ENCODE data around the gene PLD4.
"Not testable (repeated sequence)": the region's sequence is repeated elsewhere in the genome, so short reads cannot be mapped to it uniquely, and the experiment has no call there.

PLD4 gene

DNA sequence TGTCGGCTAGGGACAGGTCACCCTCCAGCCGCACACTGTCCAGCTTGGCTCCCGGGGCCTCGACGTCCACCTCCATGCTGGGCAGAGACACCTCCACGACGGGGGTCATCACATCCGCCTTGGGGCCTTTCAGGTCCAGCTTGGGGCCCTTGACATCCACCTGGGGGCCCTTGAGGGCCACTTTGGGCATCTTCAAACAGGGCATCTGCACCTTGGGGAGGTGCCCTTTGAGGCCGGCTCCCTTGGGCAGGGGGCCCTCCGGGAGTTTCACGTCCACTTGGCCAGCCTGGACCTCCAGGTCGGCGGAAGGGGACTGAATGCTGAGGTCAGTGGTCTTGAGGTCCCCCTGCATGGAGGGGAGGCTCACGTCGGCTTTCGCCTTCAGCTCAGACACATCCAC lies 17.9 kb downstream of the PLD4 start:
- DNase-seq, result no peak

DNA sequence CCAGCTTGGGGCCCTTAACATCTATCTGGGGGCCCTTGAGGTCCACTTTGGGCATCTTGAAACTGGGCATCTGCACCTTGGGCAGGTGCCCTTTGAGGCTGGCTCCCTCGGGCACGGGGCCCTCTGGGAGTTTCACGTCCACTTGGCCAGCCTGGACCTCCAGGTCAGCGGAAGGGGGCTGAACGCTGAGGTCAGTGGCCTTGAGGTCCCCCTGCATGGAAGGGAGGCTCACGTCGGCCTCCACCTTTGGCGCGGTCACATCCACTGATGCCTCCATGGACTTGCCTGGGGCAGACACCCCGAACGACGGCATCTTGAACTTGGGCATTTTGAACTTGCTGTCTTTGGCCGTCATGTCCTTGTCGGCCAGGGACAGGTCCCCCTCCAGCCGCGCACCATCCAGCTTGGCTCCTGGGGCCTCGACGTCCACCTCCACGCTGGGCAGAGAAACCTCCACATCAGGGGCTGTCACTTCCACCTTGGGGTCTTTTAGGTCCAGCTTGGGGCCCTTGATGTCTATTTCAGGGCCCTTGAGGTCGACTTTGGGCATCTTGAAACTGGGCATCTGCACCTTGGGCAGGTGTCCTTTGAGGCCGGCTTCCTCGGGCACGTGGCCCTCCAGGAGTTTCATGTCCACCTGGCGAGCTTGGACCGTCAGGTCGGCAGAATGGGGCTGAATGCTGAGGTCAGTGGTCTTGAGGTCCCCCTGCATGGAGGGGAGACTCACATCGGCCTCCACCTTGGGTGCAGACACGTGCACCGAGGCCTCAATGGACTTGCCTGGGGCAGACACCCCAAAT lies 18.7 kb downstream of the PLD4 start:
- DNase-seq, result not testable (repeated sequence)

DNA sequence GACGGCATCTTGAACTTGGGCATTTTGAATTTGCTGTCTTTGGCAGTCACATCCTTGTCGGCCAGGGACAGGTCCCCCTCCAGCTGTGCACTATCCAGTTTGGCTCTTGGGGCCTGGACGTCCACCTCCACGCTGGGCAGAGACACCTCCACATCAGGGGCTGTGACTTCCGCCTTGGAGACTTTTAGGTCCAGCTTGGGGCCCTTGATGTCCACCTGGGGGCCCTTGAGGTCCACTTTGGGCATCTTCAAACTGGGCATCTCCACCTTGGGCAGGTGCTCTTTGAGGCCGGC lies 19.3 kb downstream of the PLD4 start:
- not testable (repeated sequence) for DNase-seq

DNA sequence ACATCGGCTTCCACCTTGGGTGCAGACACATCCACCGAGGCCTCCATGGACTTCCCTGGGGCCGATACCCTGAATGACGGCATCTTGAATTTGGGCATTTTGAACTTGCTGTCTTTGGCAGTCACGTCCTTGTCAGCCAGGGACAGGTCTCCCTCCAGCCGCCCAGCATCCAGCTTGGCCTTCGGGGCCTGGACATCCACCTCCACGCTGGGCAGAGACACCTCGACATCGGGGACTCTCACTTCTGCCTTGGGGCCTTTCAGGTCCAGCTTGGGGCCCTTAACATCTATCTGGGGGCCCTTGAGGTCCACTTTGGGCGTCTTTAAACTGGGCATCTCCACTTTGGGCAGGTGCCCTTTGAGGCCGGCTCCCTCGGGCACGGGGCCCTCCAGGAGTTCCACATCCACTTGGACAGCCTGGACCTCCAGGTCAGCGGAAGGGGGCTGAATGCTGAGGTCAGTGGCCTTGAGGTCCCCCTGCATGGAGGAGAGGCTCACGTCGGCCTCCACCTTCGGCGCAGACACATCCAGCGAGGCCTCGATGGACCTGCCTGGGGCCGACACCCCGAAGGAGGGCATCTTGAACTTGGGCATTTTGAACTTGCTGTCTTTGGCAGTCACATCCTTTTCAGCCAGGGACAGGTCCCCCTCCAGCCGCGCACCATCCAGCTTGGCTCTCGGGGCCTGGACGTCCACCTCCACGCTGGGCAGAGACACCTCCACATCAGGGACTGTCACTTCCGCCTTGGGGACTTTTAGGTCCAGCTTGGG lies 19.9 kb downstream of the PLD4 start:
- DNase-seq, result not testable (repeated sequence)

DNA sequence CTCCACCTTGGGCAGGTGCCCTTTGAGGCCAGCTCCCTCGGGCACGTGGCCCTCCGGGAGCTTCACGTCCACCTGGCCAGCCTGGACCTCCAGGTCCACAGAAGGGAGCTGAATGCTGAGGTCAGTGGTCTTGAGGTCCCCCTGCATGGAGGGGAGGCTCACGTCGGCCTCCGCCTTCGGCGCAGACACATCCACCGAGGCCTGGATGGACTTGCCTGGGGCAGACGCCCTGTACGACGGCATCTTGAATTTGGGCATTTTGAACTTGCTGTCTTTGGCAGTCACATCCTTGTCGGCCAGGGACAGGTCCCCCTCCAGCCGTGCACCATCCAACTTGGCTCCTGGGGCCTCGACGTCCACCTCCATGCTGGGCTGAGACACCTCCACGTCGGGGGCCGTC lies 20.6 kb downstream of the PLD4 start:
- DNase-seq, result not testable (repeated sequence)

DNA sequence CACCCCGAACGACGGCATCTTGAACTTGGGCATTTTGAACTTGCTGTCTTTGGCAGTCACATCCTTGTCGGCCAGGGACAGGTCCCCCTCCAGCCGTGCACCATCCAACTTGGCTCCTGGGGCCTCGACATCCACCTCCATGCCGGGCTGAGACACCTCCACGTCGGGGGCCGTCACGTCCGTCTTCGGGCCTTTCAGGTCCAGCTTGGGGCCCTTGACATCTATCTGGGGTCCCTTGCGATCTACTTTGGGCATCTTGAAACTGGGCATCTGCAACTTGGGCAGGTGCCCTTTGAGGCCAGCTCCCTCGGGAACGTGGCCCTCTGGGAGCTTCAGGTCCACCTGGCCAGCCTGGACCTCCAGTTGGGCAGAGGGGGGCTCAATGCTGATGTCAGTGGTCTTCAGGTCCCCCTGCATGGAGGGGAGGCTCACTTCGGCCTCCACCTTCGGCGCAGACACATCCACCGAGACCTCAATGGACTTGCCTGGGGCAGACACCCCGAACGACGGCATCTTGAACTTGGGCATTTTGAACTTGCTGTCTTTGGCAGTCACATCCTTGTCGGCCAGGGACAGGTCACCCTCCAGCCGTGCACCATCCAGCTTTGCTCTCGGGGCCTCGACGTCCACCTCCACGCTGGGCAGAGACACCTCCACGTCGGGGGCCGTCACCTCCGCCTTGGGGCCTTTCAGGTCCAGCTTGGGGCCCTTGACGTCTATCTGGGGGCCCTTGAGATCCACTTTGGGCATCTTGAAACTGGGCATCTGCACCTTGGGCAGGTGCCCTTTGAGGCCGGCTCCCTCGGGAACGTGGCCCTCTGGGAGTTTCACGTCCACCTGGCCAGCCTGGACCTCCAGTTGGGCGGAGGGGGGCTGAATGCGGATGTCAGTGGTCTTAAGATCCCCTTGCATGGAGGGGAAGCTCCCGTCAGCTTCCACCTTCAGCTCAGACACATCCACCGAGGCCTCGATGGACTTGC lies 21.6 kb downstream of the PLD4 start:
- not testable (repeated sequence) for DNase-seq

DNA sequence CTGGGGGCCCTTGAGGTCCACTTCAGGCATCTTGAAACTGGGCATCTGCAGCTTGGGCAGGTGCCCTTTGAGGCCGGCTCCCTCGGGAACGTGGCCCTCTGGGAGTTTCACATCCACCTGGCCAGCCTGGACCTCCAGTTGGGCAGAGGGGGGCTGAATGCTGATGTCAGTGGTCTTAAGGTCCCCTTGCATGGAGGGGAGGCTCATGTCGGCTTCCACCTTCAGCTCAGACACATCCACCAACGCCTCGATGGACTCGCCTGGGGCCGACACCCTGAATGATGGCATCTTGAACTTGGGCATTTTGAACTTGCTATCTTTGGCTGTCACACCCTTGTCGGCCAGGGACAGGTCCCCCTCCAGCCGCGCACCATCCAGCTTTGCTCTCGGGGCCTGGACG lies 22.5 kb downstream of the PLD4 start:
- not testable (repeated sequence) for DNase-seq

DNA sequence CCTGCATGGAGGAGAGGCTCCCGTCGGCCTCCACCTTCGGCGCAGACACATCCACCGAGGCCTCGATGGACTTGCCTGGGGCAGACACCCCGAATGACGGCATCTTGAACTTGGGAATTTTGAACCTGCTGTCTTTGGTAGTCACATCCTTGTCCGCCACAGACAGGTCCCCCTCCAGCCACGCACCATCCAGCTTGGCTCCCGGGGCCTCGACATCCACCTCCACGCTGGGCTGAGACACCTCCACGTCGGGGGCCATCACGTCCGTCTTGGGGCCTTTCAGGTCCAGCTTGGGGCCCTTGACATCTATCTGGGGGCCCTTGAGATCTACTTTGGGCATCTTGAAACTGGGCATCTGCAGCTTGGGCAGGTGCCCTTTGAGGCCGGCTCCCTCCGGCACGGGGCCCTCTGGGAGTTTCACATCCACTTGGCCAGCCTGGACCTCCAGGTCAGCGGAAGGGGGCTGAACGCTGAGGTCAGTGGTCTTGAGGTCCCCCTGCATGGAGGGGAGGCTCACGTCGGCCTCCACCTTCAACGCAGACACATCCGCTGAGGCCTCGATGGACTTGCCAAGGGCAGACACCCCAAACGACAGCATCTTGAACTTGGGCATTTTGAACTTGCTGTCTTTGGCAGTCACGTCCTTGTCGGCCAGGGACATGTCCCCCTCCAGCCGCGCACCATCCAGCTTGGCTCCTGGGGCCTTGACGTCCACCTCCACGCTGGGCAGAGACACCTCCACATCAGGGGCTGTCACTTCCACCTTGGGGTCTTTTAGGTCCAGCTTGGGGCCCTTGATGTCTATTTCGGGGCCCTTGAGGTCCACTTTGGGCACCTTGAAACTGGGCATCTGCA lies 23.4 kb downstream of the PLD4 start:
- not testable (repeated sequence) for DNase-seq

DNA sequence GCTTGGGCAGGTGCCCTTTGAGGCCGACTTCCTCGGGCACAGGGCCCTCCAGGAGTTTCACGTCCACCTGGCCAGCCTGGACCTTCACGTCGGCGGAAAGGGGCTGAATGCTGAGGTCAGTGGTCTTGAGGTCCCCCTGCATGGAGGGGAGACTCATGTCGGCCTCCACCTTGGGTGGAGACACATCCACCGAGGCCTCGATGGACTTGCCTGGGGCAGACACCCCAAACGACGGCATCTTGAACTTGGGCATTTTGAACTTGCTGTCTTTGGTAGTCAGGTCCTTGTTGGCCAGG lies 24.0 kb downstream of the PLD4 start:
- no peak for DNase-seq

DNA sequence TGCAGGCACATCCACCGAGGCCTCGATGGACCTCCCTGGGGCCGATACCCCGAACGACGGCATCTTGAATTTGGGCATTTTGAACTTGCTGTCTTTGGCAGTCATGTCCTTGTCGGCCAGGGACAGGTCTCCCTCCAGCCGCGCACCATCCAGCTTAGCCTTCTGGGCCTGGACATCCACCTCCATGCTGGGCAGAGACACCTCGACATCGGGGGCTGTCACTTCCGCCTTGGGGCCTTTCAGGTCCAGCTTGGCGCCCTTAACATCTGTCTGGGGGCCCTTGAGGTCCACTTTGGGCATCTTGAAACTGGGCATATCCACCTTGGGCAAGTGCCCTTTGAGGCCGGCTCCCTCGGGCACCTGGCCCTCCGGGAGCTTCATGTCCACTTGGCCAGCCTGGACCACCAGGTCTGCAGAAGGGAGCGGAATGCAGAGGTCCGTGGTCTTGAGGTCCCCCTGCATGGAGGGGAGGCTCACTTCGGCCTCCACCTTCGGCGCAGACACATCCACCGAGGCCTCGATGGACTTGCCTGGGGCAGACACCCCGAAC lies 24.8 kb downstream of the PLD4 start:
- not testable (repeated sequence) for DNase-seq

DNA sequence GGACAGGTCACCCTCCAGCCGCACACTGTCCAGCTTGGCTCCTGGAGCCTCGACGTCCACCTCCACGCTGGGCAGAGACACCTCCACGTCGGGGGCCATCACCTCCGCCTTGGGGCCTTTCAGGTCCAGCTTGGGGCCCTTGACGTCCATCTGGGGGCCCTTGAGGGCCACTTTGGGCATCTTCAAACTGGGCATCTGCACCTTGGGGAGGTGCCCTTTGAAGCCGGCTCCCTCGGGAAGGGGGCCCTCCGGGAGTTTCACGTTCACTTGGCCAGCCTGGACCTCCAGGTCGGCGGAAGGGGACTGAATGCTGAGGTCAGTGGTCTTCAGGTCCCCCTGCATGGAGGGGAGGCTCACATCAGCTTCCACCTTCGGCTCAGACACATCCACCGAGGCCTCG lies 25.3 kb downstream of the PLD4 start:
- DNase-seq, result no peak

DNA sequence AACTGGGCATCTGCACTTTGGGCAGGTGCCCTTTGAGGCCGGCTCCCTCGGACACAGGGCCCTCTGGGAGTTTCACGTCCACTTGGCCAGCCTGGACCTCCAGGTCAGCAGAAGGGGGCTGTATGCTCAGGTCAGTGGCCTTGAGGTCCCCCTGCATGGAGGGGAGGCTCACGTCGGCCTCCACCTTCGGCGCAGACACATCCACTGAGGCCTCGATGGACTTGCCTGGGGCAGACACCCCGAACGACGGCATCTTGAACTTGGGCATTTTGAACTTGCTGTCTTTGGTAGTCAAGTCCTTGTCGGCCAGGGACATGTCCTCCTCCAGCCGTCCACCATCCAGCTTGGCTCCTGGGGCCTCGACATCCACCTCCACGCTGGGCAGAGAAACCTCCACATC lies 26.0 kb downstream of the PLD4 start:
- DNase-seq, result not testable (repeated sequence)

DNA sequence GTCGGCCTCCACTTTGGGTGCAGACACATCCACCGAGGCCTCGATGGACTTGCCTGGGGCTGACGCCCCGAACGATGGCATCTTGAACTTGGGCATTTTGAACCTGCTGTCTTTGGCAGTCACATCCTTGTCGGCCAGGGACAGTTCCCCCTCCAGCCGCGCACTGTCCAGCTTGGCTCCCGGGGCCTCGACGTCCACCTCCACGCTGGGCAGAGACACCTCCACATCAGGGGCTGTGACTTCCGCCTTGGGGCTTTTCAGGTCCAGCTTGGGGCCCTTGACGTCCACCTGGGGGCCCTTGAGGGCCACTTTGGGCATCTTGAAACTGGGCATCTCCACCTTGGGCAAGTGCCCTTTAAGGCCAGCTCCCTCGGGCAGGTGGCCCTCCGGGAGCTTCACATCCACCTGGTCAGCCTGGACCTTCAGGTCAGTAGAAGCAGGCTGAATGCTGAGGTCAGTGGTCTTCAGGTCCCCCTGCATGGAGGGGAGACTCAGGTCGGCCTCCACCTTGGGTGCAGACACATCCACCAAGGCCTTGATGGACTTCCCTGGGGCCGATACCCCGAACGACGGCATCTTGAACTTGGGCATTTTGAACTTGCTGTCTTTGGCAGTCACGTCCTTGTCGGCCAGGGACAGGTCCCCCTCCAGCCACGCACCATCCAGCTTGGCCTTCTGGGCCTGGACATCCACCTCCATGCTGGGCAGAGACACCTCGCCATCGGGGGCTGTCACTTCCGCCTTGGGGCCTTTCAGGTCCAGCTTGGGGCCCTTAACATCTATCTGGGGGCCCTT lies 27.4 kb downstream of the PLD4 start:
- not testable (repeated sequence) for DNase-seq

DNA sequence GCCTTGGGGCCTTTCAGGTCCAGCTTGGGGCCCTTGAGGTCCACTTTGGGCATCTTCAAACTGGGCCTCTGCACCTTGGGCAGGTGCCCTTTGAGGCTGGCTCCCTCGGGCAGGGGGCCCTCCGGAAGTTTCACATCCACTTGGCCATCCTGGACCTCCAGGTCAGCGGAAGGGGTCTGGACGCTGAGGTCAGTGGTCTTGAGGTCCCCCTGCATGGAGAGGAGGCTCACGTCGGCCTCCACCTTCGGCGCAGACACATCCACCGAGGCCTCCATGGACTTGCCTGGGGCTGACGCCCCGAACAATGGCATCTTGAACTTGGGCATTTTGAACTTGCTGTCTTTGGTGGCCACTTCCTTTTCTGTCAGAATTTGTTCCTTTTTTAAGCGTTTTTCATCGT lies 28.4 kb downstream of the PLD4 start:
- no peak for DNase-seq

DNA sequence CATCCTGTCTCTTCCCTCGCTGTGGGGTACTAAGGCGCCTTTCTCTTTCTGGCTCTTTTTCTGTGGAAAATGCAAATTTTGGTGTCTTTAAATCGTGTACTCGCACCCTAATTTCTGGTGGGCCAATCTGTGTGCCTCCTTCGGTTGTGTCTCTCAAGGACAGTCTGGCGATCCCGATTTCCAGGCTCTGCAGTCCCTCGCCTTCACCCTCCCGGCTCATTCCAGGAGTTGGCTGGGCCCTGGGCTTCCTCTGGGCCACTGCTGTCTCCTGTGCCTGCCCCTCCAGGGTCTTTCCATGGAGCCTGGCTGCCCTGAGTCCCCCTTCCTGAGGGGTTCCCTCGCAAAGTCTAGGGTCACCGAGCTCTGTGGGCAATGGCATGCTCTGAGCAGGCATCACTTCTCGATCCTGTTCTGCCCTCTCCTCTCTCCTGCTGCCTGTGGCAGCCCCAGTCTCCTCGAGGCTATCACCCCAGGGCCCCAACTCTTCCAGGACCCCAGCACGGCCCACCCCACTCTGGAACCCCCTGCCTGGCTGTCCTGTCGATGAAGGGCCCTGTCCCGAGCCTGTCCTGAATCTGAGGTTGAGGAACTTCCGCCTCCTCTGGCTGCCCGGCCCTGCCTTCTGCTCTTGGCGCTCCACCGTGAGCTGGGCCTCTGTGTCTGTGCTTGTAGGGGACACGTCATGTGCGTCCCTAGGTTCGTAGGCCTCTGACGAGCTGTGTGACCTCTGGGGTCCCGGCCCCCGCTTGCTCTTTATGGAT lies 29.4 kb downstream of the PLD4 start:
- no peak for DNase-seq

DNA sequence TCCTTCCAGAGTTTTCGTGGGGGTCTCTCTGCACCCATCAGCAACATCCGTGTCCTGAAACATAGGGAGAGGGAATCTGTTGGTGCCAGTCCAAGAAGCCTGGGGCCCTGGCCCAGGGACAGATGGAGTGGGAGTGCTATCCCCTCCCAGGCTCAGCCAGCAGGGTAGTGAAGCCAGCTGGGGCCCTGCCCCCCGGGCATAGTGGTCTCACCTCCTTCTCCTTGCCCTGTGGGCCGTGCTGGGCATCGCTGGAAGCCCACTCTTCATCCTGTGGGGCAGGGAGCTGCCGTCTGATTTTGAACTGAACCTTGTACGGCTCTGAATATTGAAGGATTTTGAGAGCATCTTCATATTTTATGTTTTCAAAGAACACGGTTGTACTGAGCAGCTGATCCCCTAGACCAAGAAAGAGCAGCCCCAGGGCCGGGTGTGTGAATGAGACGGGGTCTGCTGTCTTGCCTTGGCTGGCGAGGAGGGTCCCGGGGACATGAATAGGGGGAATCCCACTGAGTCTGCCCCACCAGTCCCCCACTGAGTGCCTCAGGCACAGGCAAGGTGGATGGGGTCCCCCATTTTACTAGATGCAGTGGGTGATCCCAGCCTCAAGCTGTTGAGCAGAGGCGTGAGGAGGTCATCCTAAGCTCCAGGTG lies 30.2 kb downstream of the PLD4 start:
- no peak for DNase-seq

DNA sequence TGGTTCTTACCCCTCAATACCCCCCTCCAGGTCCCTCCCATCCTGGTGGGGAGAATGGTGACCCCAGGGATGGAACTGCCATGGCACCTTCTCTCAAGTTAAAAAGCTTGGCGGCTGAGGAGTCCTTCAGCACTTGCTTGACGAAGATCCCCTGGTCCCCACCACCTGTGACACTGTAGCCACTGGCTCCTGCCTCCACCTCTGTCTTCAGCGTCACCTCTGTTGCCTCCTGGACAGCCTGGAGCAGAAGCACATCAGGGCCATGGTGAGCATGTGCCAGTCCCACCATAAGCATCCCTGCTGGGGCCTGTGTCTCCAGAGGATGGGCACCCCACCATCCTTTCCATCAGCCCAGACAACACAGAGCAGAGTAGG lies 30.7 kb downstream of the PLD4 start:
- DNase-seq, result no peak

DNA sequence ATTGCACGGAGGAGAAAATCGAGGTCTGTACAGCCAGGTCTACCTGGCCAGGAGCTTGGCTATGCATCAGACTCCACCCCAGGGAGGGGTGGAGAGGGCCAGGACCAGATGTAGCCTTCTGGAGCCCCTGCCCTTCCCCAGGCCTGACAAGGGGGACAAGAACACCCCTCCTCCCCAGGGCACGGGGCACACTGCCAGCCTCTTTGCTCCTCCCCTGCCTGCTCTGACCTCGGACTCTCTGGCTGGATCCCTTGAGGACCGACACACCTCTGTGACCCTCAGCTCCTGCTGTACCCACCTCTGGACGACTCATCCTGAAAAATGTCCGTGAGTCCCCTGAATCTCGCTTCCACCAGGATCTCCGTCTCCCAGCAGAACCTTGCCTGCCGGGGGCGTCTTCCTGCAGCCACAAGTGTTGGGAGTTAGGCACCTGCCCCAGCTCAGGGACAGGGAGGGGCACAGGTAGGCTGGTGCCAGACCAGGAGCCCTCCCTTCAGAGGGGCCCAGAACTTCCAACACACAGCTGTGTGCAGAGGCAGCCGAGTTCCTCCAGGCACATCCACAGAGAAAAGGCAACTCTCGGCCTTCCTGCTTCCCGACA lies 31.7 kb downstream of the PLD4 start:
- DNase-seq, result no peak
